ENCODE measurements around the gene CDH13. TPM values are rescaled to one million over a fixed set of nuclear protein-coding genes. Genes with fewer than 3 reads are reported as not detected.
A peak's percentile ranks its signal among the peaks of the same experiment; 100 is the strongest.

CDH13 gene
- polyA plus RNA-seq, 6 donors from 2014 or later, result 0.04 to 0.29 (median 0.19) TPM; not detected in 1

DNA sequence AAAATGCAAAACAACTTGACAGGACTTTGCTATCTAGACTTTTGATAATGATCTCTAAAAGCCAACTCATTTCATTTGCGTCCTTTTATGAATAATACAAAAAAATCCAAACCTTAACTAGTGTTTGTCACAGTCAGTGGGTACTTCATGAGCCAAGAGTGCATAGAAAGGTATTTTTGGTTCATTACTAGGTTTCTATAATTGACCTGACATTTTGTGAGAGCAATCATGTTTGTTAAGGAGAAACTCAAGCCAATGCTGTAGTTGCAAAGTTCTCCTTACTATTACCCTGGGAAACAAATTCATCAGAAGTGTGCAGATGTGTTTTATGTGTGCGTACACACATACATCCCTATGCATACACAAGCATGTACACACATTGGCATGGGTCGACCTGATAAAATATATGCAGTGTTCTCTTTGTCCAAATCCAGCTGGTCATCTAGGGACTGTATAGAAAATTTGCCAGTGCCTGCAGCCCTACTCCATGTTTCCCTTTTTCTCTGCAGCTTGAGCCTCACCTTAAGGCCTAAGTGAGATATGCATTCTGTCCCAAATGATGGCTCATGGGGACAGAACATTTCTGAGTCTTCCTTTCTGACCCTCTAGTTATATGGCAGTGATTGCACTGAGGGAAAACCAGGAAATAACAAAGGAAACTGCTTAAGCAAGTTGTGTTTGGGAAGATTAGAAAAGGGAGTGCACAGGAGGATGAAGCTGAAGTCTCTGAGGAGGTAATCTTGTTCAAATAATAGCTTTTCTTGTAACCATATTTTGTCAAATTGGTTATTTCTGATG, 128.1 kb downstream of the CDH13 start:
- Mint-ChIP-seq H3K27me3 (peaks cover 0 to 6% (median 5%) of the 10 kb centered on the region in 3 donors), H3K36me3 (no peaks in the 10 kb centered on the region), H3K27ac (no peak overlapping the region), H3K4me3 (no peak overlapping the region), H3K4me1 (peaks cover 0 to 25% (median 0%) of the 10 kb centered on the region in 3 donors), H3K9me3 (peaks cover 0 to 2% (median 0%) of the 10 kb centered on the region in 7 donors)
- no peak for DNase-seq
- ATAC-seq (ENCODE audit: low read depth in 2 of 2), result no peak

DNA sequence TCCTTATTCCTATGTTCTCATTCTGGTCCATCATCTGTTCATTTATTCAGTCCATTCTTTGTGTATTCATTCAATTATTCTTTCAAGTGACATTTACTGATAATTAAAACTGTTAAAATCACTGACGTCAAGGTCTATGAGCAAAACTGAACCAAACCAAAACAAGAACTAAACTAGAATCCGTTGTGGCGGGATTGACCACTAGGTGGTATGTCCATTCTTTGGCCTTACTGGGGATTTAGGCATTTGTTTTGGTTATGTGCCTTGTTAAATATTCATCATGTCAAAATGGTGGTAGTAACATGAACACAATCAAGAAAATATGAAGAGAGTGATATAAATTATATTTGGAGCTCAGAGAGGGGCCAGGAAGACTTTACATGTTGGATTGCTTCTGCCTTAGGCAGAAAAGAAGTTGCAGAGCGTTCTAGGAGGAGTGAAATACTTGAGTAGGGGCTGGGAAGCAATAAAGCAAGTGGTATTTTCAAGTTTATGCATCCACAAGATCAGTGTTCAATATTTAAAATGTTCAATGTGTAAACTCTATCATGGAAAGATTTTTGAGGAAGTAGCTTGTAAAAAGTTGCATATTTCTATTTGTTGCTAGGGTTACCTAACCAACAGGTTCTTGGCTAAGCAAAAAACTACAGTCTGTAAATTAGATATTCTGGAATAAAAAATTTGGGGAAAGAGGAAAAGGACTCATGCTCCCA, 129.0 kb downstream of the CDH13 start:
- peak overlapping the region in 1 of 6 donors; percentile 6 for H3K27ac Mint-ChIP-seq
- DNase-seq, result no peak
- no peaks in the 10 kb centered on the region for H3K36me3 Mint-ChIP-seq
- peaks cover 3 to 22% (median 4%) of the 10 kb centered on the region in 3 donors for H3K4me1 Mint-ChIP-seq
- peak; percentile 37 to 46 for ATAC-seq (ENCODE audit: low read depth in 2 of 2)
- no peak overlapping the region for H3K4me3 Mint-ChIP-seq
- H3K9me3 Mint-ChIP-seq, result peaks cover 0 to 2% (median 0%) of the 10 kb centered on the region in 7 donors
- H3K27me3 Mint-ChIP-seq, result peaks cover 0 to 6% (median 5%) of the 10 kb centered on the region in 3 donors

DNA sequence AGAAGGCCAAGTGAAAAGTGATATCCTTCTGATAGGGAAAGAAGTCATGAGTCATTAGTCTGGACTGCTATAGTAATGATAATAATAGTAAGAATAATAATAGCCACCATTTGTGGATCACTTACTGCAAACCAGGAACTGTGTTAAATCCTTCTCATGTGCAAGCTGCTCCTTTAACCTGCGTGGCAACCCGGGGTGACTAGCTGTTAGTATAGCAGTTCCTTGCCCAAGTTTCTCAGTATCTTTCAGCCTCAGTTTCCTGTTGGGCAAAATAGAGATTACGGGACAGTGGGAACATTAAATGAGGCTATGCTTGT, 129.5 kb downstream of the CDH13 start:
- ATAC-seq (ENCODE audit: low read depth in 2 of 2), result peak in 1 of 2 donors; percentile 32
- H3K36me3 Mint-ChIP-seq, result no peaks in the 10 kb centered on the region
- H3K4me1 Mint-ChIP-seq, result peaks cover 4 to 18% (median 5%) of the 10 kb centered on the region in 3 donors
- peak overlapping the region in 1 of 6 donors; percentile 67 for H3K27ac Mint-ChIP-seq
- peaks cover 0 to 2% (median 0%) of the 10 kb centered on the region in 7 donors for H3K9me3 Mint-ChIP-seq
- H3K4me3 Mint-ChIP-seq, result no peak overlapping the region
- H3K27me3 Mint-ChIP-seq, result peaks cover 0 to 2% (median under 1%) of the 10 kb centered on the region in 3 donors
- no peak for DNase-seq

DNA sequence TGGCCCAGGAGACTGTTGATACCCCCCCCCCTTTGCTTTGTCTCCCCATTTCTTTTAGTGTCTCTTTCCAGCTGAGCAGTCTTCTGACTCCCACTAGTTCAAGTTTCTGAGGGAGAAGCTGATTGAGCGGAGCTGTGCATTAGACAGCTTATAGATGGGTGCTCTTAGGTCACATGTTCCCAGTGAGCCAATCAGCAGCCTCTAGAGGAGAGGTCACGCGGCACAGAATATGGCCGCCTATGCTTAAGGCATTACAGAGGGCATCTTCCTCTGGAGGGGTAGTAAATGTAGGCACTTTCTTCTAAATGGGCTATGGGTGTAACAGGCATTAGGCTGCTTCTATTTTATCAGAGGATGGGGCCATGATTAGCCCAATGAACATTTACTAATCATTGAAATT, 131.6 kb downstream of the CDH13 start:
- no peak overlapping the region for H3K4me3 Mint-ChIP-seq
- H3K27ac Mint-ChIP-seq, result no peak overlapping the region
- no peaks in the 10 kb centered on the region for H3K27me3 Mint-ChIP-seq
- peaks cover 10 to 30% (median 13%) of the 10 kb centered on the region in 3 donors for H3K4me1 Mint-ChIP-seq
- ATAC-seq (ENCODE audit: low read depth in 2 of 2), result no peak
- H3K9me3 Mint-ChIP-seq, result peaks cover 0 to 2% (median 0%) of the 10 kb centered on the region in 7 donors
- DNase-seq, result no peak
- no peaks in the 10 kb centered on the region for H3K36me3 Mint-ChIP-seq

DNA sequence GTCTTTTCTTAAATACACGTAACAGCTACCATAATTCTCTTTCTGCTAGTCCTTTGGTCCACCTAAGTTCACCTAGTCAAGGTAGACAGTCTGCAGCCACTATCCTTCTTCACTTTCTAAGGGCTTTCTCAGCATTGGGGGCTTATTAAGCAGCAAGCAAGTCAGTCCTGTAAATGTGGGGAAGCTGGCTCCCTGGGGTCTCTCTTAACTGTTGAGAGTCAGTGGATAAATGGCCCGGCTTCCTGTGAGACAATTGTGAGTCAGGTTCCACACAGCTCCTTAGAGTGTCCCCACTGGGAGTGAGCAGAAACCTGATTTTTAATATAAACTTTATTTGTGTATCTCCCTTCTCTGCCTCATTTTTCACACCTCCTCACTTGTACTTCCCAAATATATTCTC, 132.1 kb downstream of the CDH13 start:
- no peak for ATAC-seq (ENCODE audit: low read depth in 2 of 2)
- H3K4me1 Mint-ChIP-seq, result peaks cover 10 to 30% (median 13%) of the 10 kb centered on the region in 3 donors

DNA sequence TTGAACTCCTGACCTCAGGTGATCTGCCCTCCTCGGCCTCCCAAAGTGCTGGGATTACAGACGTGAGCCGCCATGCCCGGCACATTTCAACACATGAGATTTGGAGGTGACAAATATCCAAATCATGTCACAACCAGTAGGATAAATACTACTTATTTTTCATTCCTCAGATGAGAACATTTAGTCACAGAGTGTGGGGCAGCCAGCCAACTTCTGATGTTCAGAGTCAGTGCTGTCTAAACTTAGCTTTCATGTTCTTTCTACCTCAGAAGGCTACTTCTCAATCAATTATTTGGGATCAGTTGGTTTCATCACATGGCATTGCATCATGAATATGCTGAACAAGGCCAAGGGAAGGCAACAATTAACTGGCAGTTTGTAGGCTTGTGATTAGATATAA, 134.5 kb downstream of the CDH13 start:
- DNase-seq (no peak), ATAC-seq (ENCODE audit: low read depth in 2 of 2) (no peak)
- H3K27me3 Mint-ChIP-seq, result no peaks in the 10 kb centered on the region
- peak overlapping the region in 1 of 8 donors; percentile 36 for H3K4me3 Mint-ChIP-seq
- no peaks in the 10 kb centered on the region for H3K36me3 Mint-ChIP-seq
- H3K27ac Mint-ChIP-seq, result no peak overlapping the region
- peaks cover 0 to 2% (median 0%) of the 10 kb centered on the region in 7 donors for H3K9me3 Mint-ChIP-seq
- peaks cover 10 to 23% (median 13%) of the 10 kb centered on the region in 3 donors for H3K4me1 Mint-ChIP-seq

More for the DNA sequence above, 132.1 kb downstream of the CDH13 start:
- no peak for DNase-seq
- H3K27ac Mint-ChIP-seq, result peak overlapping the region in 1 of 6 donors; percentile 46
- H3K27me3 Mint-ChIP-seq, result no peaks in the 10 kb centered on the region
- H3K9me3 Mint-ChIP-seq, result peaks cover 0 to 2% (median 0%) of the 10 kb centered on the region in 7 donors
- H3K36me3 Mint-ChIP-seq, result no peaks in the 10 kb centered on the region
- H3K4me3 Mint-ChIP-seq, result no peak overlapping the region

DNA sequence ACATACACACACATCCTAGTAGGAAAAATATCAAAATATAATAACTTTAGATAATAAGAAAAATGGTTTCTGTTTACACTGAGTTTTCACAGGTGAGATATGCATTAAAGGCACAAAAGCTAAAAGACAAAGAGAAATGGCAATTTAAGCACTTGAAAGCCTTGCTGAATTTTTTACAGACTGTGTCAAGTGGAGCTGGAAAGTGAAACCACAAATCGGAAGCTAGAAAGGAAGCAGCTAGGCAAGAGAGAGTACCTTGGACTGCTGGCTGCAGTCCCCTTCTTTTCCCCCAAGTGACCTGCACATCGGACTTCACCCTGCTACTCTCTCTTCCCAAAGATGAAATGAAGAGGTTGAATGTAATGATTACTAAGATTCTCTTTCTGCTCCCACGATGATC, 135.1 kb downstream of the CDH13 start:
- ATAC-seq (ENCODE audit: low read depth in 2 of 2), result no peak
- DNase-seq, result no peak

DNA sequence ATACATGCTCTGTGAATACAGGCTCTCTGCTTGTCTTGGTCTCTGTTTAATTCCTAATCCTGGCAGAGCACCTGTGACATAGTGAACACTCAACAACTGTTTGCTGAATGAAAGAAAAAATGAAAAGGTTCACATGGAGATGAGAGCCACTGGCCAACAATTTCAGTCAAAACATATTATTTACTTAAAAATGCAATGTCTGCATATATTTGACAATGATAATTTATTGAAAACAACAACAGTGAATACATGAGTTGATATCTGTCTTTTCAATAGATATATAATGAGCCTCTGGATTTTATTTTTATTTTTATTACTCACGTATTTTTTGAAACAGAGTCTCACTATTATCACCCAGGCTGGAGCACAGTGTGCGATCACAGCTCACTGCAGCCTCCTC, 136.6 kb downstream of the CDH13 start:
- Mint-ChIP-seq H3K4me1 (peaks cover 10 to 19% (median 13%) of the 10 kb centered on the region in 3 donors), H3K36me3 (no peaks in the 10 kb centered on the region), H3K9me3 (peaks cover 0 to 3% (median 0%) of the 10 kb centered on the region in 7 donors), H3K27me3 (peaks cover 11 to 17% (median 13%) of the 10 kb centered on the region in 3 donors), H3K4me3 (peak overlapping the region in 2 of 8 donors; percentile 53 to 59), H3K27ac (peak overlapping the region in 1 of 6 donors; percentile 39)
- DNase-seq (no peak), ATAC-seq (ENCODE audit: low read depth in 2 of 2) (no peak)

More for the DNA sequence above, 135.1 kb downstream of the CDH13 start:
- peaks cover 10 to 23% (median 13%) of the 10 kb centered on the region in 3 donors for H3K4me1 Mint-ChIP-seq
- H3K9me3 Mint-ChIP-seq, result peaks cover 0 to 2% (median 0%) of the 10 kb centered on the region in 7 donors
- H3K4me3 Mint-ChIP-seq, result peak overlapping the region in 6 of 8 donors; percentile 9 to 82 (median 49)
- H3K27ac Mint-ChIP-seq, result peak overlapping the region in 1 of 6 donors; percentile 64
- no peaks in the 10 kb centered on the region for H3K36me3 Mint-ChIP-seq
- peaks cover under 1 to 4% (median 1%) of the 10 kb centered on the region in 3 donors for H3K27me3 Mint-ChIP-seq

DNA sequence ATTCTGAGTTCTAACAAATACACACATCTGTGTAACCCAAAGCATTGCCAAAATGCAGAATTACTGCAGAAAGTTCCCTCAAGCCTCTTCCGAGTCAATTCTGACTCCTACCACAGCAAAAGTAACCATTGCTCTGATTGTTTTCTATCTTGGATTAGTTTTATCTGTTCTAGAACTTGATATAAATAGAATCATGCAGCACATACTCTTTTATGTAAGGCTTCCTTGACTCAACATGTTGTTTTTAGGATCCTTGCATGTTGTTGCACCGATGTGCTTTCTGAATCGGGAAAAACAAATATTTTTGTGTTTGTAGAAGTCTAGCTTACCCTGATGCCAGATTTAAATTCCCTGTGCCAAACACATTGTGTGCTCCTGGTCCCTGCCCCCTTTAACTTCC, 140.4 kb downstream of the CDH13 start:
- H3K27ac Mint-ChIP-seq, result no peak overlapping the region
- H3K27me3 Mint-ChIP-seq, result peaks cover 11 to 25% (median 13%) of the 10 kb centered on the region in 3 donors
- peaks cover under 1 to 14% (median 9%) of the 10 kb centered on the region in 3 donors for H3K4me1 Mint-ChIP-seq
- DNase-seq (no peak), ATAC-seq (ENCODE audit: low read depth in 2 of 2) (no peak)
- H3K4me3 Mint-ChIP-seq, result no peak overlapping the region
- no peaks in the 10 kb centered on the region for H3K36me3 Mint-ChIP-seq
- H3K9me3 Mint-ChIP-seq, result peaks cover 0 to 3% (median 0%) of the 10 kb centered on the region in 7 donors

DNA sequence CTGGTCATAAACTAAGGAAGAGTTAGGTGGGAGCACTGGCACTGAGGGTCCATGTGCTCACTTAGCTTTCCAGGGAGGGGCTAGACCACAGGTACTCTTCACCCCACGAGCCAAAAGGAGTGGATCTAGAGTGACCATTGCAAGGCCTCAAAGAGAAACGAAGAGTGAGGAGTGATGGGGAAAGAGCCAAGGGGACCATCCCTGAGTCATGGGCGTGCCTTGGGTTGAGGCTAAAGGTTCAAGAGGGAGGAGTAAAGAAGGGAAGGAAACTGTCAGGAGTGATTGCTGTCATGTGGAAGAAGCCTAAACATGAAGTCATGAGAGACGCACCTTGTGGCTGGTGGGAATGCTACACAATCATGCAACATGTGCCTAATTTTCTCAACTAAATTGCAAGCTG, 141.0 kb downstream of the CDH13 start:
- no peak for ATAC-seq (ENCODE audit: low read depth in 2 of 2)

DNA sequence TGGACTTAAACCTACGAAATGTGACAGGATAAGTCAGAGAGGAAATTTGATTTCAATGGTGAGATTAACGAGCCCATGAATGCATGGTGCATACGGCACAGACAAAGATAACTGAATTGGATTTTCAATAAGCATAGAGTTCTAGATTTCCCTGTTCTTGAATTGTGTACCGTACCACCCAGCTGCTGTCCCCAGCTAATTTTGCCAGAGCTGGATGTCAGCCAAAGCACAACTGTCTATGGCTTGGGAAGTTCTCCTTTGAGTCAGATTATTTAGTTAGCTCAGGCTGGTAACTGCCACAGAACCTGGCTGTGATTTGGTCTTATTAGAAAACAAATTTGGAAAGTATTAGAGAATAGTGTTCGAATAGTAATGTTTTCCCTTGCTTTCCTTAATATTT, 143.1 kb downstream of the CDH13 start:
- Mint-ChIP-seq H3K9me3 (peaks cover 0 to 3% (median 0%) of the 10 kb centered on the region in 7 donors), H3K36me3 (no peaks in the 10 kb centered on the region), H3K27ac (no peak overlapping the region), H3K27me3 (peaks cover 11 to 25% (median 13%) of the 10 kb centered on the region in 3 donors), H3K4me1 (peaks cover 10 to 29% (median 12%) of the 10 kb centered on the region in 3 donors), H3K4me3 (no peak overlapping the region)
- no peak for ATAC-seq (ENCODE audit: low read depth in 2 of 2)
- no peak for DNase-seq

More for the DNA sequence above, 141.0 kb downstream of the CDH13 start:
- H3K9me3 Mint-ChIP-seq, result peaks cover 0 to 3% (median 0%) of the 10 kb centered on the region in 7 donors
- no peak overlapping the region for H3K4me3 Mint-ChIP-seq
- no peaks in the 10 kb centered on the region for H3K36me3 Mint-ChIP-seq
- peaks cover 6 to 16% (median 10%) of the 10 kb centered on the region in 3 donors for H3K4me1 Mint-ChIP-seq
- no peak overlapping the region for H3K27ac Mint-ChIP-seq
- DNase-seq, result no peak
- H3K27me3 Mint-ChIP-seq, result peaks cover 11 to 25% (median 13%) of the 10 kb centered on the region in 3 donors

DNA sequence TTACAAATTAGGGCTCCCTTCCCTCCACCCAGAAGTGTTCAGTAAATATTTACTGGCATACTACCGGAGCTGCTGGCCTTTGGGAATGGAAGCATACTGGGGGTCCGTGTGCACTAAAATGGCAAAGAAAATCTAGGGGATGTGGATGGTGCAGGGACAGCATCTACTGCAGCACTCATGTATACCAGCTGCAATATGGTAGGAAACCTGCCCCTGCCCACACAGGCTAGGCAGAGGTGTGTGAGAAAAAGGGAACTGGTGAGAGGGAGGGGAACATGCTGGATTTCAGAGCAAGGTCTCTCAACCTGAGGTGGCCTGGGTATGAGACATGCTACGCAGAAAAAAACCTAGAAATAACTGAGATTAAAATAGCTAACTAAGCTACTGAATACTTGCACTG, 145.4 kb downstream of the CDH13 start:
- peak overlapping the region in 1 of 8 donors; percentile 49 for H3K4me3 Mint-ChIP-seq
- H3K4me1 Mint-ChIP-seq, result peaks cover 16 to 52% (median 20%) of the 10 kb centered on the region in 3 donors
- DNase-seq (no peak), ATAC-seq (ENCODE audit: low read depth in 2 of 2) (peak; percentile 42 to 48)
- H3K27ac Mint-ChIP-seq, result peak overlapping the region in 1 of 6 donors; percentile 84
- no peaks in the 10 kb centered on the region for H3K36me3 Mint-ChIP-seq
- peaks cover 0 to 3% (median 0%) of the 10 kb centered on the region in 7 donors for H3K9me3 Mint-ChIP-seq
- peaks cover 7 to 18% (median 8%) of the 10 kb centered on the region in 3 donors for H3K27me3 Mint-ChIP-seq

DNA sequence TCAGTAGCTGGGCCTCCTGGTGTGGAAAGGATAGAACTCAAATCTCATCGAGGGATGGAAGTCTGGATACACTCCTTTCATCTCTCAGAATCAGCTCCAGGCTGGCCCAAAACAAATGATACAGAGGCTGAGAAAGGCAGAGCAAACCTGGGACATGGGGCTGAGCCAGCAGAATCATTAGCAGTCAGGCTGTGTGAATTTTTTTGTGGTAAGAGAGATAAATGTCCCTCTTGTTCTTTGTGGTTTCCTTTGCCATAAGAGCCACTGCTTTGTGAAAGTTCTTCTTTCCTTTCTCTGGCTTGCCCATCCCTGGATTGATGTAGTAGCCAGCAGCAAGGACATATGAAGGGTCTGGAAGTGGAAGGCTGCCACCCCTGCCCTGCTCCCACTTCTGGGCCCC, 146.2 kb downstream of the CDH13 start:
- Mint-ChIP-seq H3K4me3 (peak overlapping the region in 2 of 8 donors; percentile 43 to 56), H3K27me3 (peaks cover 0 to 10% (median under 1%) of the 10 kb centered on the region in 3 donors), H3K27ac (peak overlapping the region in 1 of 6 donors; percentile 88), H3K4me1 (peaks cover 16 to 59% (median 20%) of the 10 kb centered on the region in 3 donors), H3K36me3 (no peaks in the 10 kb centered on the region), H3K9me3 (no peaks in the 10 kb centered on the region)
- no peak for DNase-seq
- ATAC-seq (ENCODE audit: low read depth in 2 of 2), result no peak

Measured in naive B cell (primary cell).